HG02759 (cell line): ENCODE results near the gene SCGN.

Experiments used
- ATAC-seq: cut with Tn5 transposase; IDR thresholded peaks from one replicate; pipeline ENCODE4 v1.9.1; 2021; ENCODE audit warnings: mild to moderate bottlenecking, moderate library complexity; ENCODE audit not compliant: unreplicated experiment

The SCGN gene

DNA sequence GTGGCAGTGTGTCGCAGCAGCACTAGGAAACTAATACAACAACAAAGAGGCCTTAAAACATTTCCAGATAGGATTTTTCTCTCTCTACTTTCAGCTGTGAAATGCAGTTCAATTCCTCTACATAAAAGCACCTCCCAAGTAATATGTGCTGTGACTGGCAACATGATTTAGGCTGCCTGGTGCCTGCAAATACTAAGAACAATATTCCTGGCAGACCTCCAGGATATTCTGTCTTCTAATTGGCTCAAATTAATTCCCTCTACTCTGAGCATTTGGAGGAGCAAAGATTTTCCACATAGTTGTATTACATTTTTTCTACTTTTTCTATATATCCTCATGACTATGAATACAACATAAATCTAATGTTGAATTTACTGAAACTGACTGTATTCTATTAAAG lies 33.2 kb downstream of the SCGN start:
- no peak for ATAC-seq

DNA sequence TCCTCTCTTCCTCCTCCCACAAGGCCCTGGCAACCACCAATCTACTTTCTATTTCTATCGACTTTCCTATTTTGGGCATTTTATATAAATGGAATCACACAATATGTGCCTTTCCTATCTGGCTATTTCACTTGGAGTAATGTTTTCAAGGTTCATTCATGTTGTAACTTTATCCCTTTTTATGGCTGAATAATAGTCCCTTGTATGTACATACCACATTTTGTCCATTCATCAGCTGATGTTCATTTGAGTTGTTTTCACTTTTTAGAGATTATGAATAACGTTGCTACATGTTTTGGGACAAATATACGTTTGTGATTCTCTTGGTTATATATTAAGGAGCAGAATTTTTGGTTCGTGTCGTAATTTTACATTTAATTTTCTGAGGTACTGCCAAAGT lies 33.9 kb downstream of the SCGN start:
- ATAC-seq = no peak

DNA sequence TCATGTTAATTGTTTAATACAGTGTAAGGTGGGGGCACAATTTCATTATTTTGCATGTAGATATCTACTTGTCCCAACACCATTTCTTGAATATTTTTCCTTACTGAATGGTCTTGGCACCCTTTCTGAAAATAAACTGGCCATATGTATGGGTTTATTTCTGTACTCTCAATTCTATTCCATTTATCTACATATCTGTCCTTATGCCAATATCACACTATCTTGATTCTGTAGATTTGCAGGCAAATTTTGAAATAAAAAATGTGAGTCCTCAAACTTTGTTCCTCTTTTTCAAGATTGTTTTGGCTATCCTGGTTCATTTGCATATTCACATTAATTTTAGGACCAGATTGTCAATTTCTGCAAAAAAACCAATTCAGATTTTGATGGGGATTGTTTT lies 34.8 kb downstream of the SCGN start:
- no peak for ATAC-seq

DNA sequence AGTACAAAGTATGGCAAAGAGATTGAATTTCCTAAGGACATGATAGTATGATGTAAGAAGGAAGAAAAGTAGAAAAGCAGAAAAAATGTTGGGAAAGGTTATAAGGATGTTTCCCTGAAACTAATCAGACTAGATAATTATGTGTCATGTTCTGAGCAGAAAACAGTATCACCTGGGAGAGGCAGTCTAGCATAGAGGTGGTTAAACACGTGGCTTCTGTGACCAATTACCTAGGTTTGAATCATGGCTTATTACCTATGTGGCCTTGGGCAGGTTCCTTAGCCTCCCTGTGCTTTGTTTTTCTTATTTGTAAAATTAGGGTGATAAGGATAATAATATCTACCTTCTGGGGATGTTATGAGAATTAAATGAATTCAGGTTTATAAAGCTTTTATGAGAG lies 38.0 kb downstream of the SCGN start:
- no peak for ATAC-seq

DNA sequence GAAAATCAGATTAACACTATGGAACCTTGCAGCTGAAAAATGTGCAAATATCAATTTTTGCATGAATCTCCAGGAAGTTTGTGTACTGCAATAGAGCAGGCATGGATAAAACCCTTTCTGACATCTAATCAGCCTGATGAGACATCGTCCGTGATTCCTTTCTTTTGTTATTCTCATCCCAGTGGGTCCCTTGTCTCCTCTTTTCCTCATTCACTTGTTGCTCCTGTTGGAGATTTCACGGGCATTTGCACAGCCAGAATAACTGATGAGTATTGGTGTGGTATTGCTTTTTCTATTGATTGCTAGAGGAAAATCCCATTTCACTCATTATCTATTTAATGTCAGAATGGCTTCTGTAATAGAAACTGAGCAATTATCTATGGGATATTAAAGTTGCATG lies 39.9 kb downstream of the SCGN start:
- ATAC-seq = no peak

DNA sequence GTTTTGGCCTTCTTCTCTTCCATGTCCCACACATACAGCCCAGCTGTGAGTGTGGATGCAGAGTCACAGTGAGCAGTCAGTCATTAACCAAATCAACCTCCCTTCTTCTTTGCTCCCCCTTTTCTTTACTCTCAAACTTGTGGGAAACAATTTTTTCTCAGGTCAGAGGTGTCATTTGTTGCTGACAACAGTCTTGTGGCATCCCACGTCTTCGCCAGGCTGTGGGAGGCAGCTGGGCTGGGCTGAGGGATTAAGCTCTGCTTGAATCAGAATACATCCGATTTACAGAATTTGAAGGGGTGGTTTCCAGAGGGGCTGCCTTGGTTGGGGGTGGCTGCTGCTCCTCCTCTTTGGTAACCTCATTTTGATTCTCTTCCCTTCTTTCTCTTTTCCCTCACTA lies 40.5 kb downstream of the SCGN start:
- no peak for ATAC-seq

DNA sequence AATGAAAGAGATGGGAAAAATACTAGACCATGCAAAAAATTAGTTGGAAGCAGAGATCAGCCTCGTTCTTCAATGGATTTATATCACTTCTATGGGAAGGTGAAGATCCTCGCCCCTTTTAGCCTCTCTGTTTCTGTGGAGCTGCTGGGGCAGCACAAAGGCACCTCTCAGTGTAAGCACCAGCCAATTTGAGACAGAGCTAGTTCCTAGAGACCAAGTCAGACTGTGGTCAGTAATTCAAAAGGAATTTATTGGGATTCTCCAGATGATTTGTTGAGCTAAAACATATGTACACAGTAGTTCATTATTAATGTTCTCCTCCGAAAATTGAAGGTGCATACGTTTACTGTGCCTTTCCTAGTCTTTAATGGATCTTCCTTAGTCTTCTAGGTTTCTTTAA lies 42.4 kb downstream of the SCGN start:
- no peak for ATAC-seq

DNA sequence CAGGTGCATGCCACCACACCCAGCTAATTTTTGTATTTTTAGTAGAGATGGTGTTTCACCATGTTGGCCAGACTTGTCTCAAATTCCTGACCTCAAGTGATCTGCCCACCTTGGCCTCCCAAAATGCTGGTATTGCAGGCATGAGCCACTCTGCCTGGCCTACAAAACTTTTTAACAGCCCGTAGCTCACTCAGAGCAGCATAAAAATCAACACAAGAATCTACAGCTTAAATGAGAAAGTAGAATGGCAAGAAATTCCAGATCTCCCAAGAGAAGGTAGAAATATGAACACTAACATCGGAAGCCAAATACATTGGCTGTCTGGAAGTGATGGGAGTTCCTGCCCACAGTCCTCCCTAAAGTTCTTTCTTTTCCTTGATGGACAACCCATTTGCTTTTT lies 43.7 kb downstream of the SCGN start:
- ATAC-seq = no peak

DNA sequence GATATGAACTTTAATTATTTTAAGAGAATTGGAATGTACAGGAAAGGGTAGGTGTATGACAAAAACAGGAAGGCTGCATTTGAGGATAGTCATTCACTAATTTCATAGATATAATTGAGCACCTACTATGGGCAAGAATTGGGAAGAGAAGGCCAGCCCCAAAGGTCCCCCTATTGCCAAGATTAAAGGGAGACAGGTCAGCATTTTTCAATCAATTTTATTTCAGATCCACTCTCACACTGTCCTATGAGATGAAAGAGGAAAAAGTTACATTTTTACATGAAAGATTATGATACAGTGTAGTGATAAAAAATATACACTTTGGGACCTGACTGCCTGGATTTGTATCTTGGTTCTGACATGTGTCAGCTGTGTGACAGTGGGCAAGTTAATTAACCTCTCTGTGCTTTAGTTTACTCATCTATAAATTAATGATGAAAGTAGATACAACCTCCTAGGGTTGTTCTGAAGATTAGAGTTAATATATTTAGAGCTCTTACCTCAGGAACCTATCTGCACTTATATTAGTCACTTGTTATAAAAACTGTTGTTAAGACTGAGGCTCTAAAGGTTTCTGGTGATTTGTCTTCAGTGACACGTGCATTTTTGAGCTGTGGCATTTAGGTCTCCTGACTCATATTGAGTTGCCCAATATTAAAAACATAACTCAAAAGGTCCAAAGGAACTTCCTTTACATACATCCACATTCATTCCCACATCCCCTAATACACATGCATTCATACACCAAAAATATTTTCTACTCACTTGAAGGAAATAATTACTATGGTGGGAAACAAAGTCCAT lies 45.7 kb downstream of the SCGN start:
- ATAC-seq = no peak

DNA sequence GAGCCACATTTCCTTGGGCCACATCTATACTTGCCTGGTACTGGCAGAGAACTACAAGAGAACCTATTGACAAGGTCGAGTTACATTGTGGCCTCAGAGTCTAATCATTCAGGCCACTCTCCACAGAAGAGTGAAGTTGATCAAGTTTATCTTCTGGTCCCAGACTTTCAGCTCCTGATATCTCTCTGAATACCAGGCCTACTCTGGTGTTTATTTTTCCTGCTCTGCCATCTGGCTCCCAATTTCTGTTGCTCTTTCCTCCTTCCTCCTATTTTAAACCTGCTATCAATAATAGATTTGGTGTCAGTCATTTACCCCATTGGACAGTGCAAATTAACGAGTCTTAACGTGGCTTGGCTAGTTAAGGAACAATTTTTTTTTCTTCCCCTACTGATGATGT lies 46.6 kb downstream of the SCGN start:
- no peak for ATAC-seq

DNA sequence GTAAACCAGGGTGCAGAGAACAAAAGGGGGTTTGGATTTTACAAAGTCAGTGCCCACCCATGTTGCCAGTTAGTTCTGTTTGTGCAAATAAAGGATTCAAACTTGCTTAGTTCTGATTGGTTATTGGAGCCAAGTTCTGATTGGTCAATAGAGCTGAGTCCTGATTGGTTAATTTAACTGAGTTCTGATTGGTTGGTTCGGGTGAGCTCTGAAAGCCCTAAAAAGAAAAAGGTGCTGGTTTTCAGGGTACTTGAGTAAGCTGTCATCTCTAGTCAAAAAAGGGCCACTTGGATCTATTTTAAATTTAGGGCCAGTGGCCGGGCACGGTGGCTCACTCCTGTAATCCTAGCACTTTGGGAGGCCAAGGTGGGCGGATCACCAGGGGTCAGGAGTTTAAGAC lies 47.6 kb downstream of the SCGN start:
- no peak for ATAC-seq

DNA sequence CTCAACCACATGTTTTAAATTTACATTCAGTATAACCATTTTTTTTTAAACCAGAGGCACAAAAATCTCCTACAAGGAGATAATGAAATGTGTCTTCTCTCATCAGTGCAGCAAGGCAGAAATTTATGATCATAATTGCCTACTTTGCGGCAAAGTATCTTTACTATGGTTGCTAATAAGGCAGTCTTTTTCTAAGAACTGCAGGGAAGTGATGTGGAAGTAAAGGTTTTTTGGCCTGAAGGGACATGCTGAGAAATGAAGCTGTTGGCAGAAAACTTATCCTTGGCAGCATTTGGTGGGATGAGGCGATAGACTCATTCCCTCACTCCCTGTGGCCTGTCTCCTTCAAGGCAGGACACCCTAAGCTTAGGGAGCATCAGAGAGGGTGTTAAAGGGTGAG lies 48.7 kb downstream of the SCGN start:
- no peak for ATAC-seq

DNA sequence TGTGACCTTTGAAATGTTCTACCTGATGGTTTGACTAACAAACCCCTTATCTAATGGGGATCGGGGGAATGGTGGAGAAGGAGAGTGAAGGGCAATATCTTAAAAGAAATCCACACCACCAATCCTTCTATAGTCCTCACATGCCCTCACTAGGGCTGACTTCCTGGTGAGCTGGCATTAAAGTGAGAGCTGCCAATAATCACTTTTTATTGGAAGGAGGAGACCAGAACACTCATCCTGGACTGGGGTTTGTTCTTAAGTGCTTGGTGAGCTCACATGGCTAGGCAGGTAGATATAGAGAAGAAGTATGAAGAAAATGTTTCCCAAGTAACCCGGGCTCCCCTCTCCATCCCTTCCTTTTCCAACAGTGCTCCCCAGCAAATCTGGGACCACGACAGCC lies 49.8 kb downstream of the SCGN start:
- ATAC-seq = no peak

DNA sequence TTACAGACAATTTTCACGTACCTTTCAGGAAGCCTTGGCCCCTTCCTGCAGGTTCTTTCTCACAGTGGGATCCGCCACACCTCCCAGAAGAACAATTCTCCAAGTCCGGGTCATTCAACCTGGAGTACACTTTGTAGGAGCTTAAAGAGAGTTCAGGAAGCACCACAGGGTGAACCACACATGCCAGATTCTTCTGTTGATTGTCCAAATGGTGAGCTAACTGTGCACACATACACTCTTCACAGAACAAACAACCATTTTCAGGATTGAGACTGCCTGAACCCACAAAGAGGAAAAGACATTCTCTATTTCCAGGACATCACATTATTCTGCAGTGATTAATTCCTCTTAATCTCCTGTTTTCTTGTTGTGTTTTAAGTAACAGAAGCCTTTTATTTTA lies 51.0 kb downstream of the SCGN start:
- ATAC-seq = no peak

DNA sequence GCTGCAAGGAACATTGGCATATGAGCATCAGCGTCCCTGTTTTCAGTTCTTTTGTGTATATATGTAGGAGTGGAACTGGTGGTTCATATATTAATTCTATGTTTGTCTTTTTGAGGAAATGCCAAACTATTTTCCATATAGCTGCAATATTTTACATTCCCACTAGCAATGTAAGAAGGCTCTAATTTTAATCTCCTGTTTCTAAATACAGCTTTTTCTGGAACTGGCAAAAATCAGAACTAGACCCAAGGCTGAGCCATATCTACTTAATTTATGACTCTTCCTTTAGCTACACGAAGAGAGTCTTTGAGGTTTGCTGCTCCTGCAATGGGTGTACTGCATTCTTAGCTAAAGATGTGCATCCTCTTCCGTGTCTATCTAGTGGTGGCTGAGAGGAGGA lies 52.0 kb downstream of the SCGN start:
- no peak for ATAC-seq

DNA sequence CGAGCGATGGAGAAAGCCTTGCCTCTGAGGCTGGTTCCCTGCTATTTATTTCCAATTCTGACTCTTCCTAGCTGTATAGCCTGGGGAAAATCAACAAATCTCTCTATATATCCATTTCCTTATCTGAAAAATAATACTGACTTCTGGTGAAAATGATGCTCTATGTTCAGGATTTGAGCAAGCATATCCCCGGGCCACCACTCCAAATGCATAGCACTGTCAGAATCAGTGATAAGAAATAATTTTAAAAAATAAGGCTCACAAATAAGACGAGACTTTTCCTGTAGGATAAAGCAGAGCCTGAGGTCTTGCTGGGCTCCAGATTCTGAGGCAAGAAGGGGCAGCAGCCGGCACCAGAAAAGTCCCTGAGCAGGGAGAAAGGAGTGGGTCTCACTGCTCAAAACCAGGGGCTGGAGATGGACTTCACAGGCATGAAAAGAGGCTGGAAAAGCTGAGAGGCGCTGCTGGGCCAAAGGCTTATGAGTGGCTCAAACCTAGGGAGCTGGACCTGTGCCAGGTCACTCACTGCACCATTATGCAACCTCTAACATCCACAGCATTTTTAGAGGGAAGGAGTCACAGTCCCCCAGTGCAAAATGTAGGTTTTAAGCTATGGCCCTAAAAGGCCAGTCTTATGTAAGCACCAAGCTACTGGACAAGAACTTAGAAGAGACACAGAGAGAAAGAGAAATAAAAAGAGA lies 54.4 kb downstream of the SCGN start:
- ATAC-seq = no peak

DNA sequence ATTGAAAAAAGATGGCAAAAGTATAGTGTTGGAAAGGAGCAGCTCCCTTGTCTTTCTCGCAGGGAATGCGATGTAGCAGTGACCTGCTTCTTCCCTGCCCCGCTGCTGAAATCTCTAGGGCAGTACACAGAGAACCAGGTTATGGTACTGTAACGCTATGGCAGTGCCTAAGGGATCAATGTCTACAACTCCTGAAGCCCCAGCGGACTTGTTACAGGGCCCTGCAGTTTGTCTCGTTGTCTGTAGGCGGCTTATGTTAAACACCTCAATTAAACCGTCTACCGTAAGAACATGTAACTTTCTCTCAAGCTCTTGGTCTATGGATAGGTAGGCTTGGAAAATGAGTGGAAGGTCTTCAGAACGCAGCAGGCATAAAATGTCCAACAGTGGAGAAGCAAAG lies 57.7 kb downstream of the SCGN start:
- ATAC-seq = no peak

DNA sequence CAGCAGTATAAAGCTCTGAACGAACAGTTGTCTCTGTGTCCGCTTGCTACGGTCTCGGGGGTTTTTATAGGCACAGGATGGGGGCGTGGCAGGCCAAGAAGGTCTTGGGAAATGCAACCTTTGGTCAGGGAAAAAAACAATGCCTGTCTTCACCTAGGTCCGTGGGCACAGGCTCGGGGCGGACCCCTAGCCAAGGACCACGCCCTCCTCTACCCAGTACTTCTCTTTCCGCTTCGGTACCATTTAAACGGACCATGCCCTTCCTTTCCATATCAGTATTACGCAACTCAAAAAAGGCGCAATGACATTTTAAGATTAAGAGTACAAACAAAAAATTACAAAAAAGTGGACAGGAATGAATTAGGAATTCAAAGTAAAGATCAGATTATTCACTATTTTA lies 58.3 kb downstream of the SCGN start:
- no peak for ATAC-seq

DNA sequence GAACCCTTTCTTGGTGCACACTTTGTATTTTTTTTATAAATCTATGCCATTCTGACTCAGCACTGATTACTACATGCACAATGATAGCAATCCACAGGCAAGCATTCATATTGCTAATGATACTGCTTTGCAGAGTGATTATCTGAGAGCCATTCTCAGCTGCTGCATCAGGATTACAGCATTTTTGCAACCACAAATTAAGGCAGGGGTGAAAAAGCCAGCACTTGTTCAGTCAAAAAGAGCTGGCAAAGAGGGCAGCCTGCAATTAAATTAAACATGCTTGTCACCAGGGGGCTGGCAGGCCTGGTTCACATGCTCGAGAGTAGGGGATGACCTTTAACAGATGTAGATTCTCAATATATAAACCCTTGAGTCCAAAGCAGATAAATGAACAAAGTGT lies 61.8 kb downstream of the SCGN start:
- no peak for ATAC-seq

DNA sequence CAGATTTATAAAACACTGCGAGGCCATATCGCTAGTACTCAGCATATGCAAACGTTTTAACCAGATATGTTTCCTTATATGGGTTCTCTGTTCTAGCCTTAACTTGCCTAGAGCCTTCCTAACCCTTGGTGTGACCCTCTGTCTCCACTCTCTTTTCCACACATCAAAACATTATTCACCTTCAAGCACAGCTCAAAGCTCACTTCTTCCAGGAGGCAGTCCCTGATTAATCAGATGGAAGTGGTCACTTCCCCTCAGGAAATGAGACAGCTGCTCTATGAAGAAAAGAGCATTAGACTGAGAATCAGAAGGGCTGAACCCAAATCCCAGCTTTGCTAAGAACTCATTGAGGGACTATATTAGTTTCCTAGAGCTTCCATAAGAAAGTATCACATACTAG lies 62.8 kb downstream of the SCGN start:
- no peak for ATAC-seq

DNA sequence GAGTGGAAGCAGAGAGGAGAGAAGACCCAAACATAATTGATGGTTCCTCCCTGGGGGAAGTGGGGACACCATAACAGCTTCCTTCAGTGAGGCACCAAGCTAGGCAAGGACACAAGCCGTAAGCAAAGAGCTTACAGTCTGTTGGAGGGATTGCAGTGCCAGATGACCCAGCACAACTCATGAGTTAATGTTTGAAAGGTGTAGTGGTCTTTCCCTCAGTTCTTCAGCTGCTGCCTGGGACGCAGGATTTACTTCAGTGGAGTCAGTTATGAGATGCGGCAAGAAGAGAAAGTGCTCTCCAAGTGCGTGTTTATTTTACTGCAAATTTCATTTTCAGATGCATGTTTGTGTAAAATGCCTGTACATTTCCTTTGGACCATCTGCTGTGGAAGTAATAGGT lies 63.8 kb downstream of the SCGN start:
- no peak for ATAC-seq

DNA sequence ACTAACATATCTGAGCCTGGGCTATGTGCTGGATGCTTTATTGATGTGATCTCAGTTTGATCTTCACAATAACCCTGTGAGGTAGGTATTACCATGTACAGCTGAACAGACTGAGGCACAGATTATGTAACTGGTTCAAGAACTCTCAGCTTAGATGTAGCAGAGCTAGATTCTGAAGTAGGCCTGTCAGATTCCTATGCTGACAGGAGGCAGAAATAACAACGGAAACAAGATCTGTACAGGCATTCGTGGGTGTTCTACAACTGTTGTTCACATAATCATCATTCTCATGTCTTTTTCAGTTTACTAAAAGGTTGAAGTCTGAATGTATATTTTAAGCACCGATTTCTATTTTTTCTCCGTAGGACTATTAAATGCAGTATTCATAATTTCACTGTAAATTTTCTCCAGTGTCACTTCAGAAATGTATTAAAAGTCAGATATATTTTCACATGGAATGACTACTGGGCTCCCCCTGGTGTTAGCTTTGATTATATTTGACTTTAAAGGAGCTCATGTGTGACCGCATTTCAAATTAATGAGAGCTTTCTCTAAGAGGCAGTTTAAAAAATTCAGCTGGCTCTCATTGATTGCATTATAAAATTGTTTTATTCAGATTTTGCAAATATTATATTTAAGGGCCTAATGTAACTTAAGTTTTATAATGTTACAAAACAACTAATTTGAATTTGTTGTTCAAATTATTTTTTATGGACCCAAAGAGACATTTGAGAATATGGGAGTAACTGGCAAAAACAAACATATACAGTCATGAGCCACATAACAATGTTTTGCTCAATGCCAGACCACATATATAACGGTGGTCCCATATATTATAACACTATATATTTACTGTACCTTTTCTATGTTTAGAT lies 66.1 kb downstream of the SCGN start:
- ATAC-seq = no peak
